ENCODE results near the gene ARMH3.

Gene ARMH3

GRCh38 chr10:101939729-101940128, 116.2 kb downstream of the ARMH3 start:
- Histone ChIP-seq H3K36me3 (no peaks in the 10 kb centered on the region; the same call in 1 of the 2 replicates), H3K27ac (no peak overlapping the region), H3K27me3 (ENCODE audit: insufficient read depth, low read depth, severe bottlenecking) (no peaks in the 10 kb centered on the region), H3K4me3 (ENCODE audit: low read depth, low read length) (no peak overlapping the region), H3K9me3 (ENCODE audit: severe bottlenecking) (no peaks in the 10 kb centered on the region)
- TF ChIP-seq CTCF (IDR thresholded peaks at IDR 0.05; ENCODE audit: low read depth, low read length), result no peak
- no peak for DNase-seq

- H3K36me3 ChIP-seq, result no peaks in the 10 kb centered on the region; the same call in 1 of the 2 replicates
- H3K27me3 ChIP-seq (ENCODE audit: insufficient read depth, low read depth, severe bottlenecking), result no peaks in the 10 kb centered on the region
- H3K27ac ChIP-seq, result no peak overlapping the region
- TF ChIP-seq CTCF (IDR thresholded peaks at IDR 0.05; ENCODE audit: low read depth, low read length), result no peak
- H3K4me3 ChIP-seq (ENCODE audit: low read depth, low read length), result no peak overlapping the region
- no peak for DNase-seq
- H3K9me3 ChIP-seq (ENCODE audit: severe bottlenecking), result no peaks in the 10 kb centered on the region
These were observed 116.8 kb downstream of the ARMH3 start for GRCh38 chr10:101939008-101939648.

GRCh38 chr10:101938305-101939007, 117.5 kb downstream of the ARMH3 start:
- DNase-seq, result no peak
- no peak overlapping the region for H3K4me3 ChIP-seq (ENCODE audit: low read depth, low read length)
- no peak for TF ChIP-seq CTCF (IDR thresholded peaks at IDR 0.05; ENCODE audit: low read depth, low read length)
- no peaks in the 10 kb centered on the region; the same call in 1 of the 2 replicates for H3K36me3 ChIP-seq
- no peak overlapping the region for H3K27ac ChIP-seq
- H3K27me3 ChIP-seq (ENCODE audit: insufficient read depth, low read depth, severe bottlenecking), result no peaks in the 10 kb centered on the region
- no peaks in the 10 kb centered on the region for H3K9me3 ChIP-seq (ENCODE audit: severe bottlenecking)

- no peak overlapping the region for H3K4me3 ChIP-seq (ENCODE audit: low read depth, low read length)
- no peak for DNase-seq
- H3K36me3 ChIP-seq, result no peaks in the 10 kb centered on the region
- no peaks in the 10 kb centered on the region for H3K27me3 ChIP-seq (ENCODE audit: insufficient read depth, low read depth, severe bottlenecking)
- no peak for TF ChIP-seq CTCF (IDR thresholded peaks at IDR 0.05; ENCODE audit: low read depth, low read length)
- H3K27ac ChIP-seq, result no peak overlapping the region
- H3K9me3 ChIP-seq (ENCODE audit: severe bottlenecking), result no peaks in the 10 kb centered on the region
These were observed 120.5 kb downstream of the ARMH3 start for GRCh38 chr10:101935431-101935830.

GRCh38 chr10:101934686-101935305, 121.2 kb downstream of the ARMH3 start:
- Histone ChIP-seq H3K9me3 (ENCODE audit: severe bottlenecking) (no peaks in the 10 kb centered on the region), H3K27me3 (ENCODE audit: insufficient read depth, low read depth, severe bottlenecking) (no peaks in the 10 kb centered on the region), H3K4me3 (ENCODE audit: low read depth, low read length) (no peak overlapping the region), H3K36me3 (no peaks in the 10 kb centered on the region), H3K27ac (0 out of 2 replicates have a peak overlapping the region, but pooled peaks have one; percentile 7)
- DNase-seq, result no peak
- TF ChIP-seq CTCF (IDR thresholded peaks at IDR 0.05; ENCODE audit: low read depth, low read length), result no peak
